ENCODE data around the gene CPXM1. TPM values are rescaled to one million over a fixed set of nuclear protein-coding genes. Genes with fewer than 3 reads are reported as not detected.

Gene CPXM1
- total and polyA plus RNA-seq, 9 of the 15 experiments (the other 6 are each of a cell fraction or from before 2014, with no cell fraction given) = 0.04 to 1.1 (median 0.37) TPM; not detected in 2

- Histone ChIP-seq H3K79me2 (ENCODE audit: control insufficient read depth, insufficient read depth, low read length) (no peaks in the 10 kb centered on the region), H3K9ac (ENCODE audit: insufficient read depth in 1 of 2, low read depth in 2 of 2, low read length in 2 of 2) (no peak overlapping the region), H3K27me3 (ENCODE audit: control insufficient read depth in 2 of 2, insufficient read depth in 2 of 2, low read length in 2 of 2) (peaks cover 0 to 45% of the 10 kb centered on the region in 2 experiments; a peak in 2 of 5 replicates), H3K36me3 (ENCODE audit: control insufficient read depth, insufficient read depth, low read length) (no peaks in the 10 kb centered on the region), H3K9me1 (ENCODE audit: control insufficient read depth, insufficient read depth, low read length) (no peaks in the 10 kb centered on the region), H2AFZ (ENCODE audit: low read depth, low read length) (no peak overlapping the region), H3K4me3 (no peak overlapping the region), H3K4me1 (replicated peaks in 1 of 2; ENCODE audit: control insufficient read depth in 2 of 2, insufficient read depth in 2 of 2, low read length in 2 of 2) (peaks cover 2 to 39% of the 10 kb centered on the region in 2 experiments; a peak in 4 of 5 replicates), H3K4me2 (ENCODE audit: insufficient read depth, low read length) (no peak overlapping the region), H3K27ac (ENCODE audit: extremely low read depth, low read depth, low read length) (no peak overlapping the region), H4K20me1 (replicated peaks; ENCODE audit: control insufficient read depth, insufficient read depth, low read length) (no peaks in the 10 kb centered on the region), H3K9me3 (replicated peaks; ENCODE audit: control insufficient read depth, insufficient read depth, low read depth, low read length) (no peaks in the 10 kb centered on the region)
- in situ Hi-C loops (cut with MboI) = no loop called here
- ATAC-seq = no peak
- no peak for FAIRE-seq
- WGBS (ENCODE audit: insufficient coverage, low coverage, missing lambda C conversion rate) = 8% methylated on average over 8 of the region's 10 CpGs
- BruUV-seq (replicated peaks) = no TSS peak
- CTCF ChIA-PET (ENCODE audit: low intra/inter-chr PET ratio) = no interaction called here
- intact Hi-C loops (cut with micrococcal nuclease) = no loop called here
- POLR2A ChIA-PET = no interaction called here
- TF ChIP-seq PBX2 (CRISPR knock-in tag; IDR thresholded peaks at IDR 0.05; ENCODE audit: low read depth) (no peak), PBX2 (tag; conservative IDR thresholded peaks at IDR 0.05; ENCODE audit: low read depth) (peak; percentile 30; the same call in 1 of the 2 replicates), MEIS2 (IDR thresholded peaks at IDR 0.05; ENCODE audit: partially characterized antibody) (peak; percentile 64), HES1 (IDR thresholded peaks at IDR 0.05; ENCODE audit: low read depth) (no peak), PKNOX1 (IDR thresholded peaks at IDR 0.05) (peak; percentile 23; the same call in 1 of the 2 replicates)
- no peak for DNase-seq (ENCODE audit: extremely low read depth in 1 of 4, low spot score in 3 of 4)
Measured at GRCh38 chr20:2748551-2749342, 51.7 kb downstream of the CPXM1 start.

Data from K562 (cell line).